Measurements from ENCODE around the gene BBX. TPM values are rescaled to one million over a fixed set of nuclear protein-coding genes. Genes with fewer than 3 reads are reported as not detected.

The BBX gene
- total and polyA plus RNA-seq, 4 donors, result 4.7 to 25.1 (median 20.5) TPM

GRCh38 chr3:107791450-107791849, 268.7 kb downstream of the BBX start:
- Histone ChIP-seq H3K36me3 (ENCODE audit: control insufficient read depth in 4 of 4, insufficient read depth in 3 of 4, low read depth in 1 of 4, low read length in 3 of 4) (peaks cover 0 to 6% (median 2%) of the 10 kb centered on the region in 4 donors), H3K4me1 (ENCODE audit: control insufficient read depth in 4 of 4, insufficient read depth in 4 of 4, low read length in 3 of 4) (peaks cover 0 to 8% (median 3%) of the 10 kb centered on the region in 4 donors), H3K4me3 (ENCODE audit: low read depth in 1 of 3, low read length in 3 of 3) (no peak overlapping the region), H3K9me3 (ENCODE audit: control insufficient read depth in 4 of 4, low read length in 3 of 4) (no peaks in the 10 kb centered on the region), H3K9ac (ENCODE audit: low read depth in 1 of 2, low read length in 2 of 2) (no peak overlapping the region), H3K27me3 (ENCODE audit: control insufficient read depth in 4 of 4, insufficient read depth in 4 of 4, low read length in 3 of 4) (no peaks in the 10 kb centered on the region), H3K27ac (ENCODE audit: low read depth in 1 of 2, low read length in 2 of 2) (no peak overlapping the region)
- 71% methylated on average over 7 of the region's 7 CpGs for WGBS
- no peak for DNase-seq (ENCODE audit: low spot score)
- TF ChIP-seq CTCF (IDR thresholded peaks at IDR 0.05; ENCODE audit: low read depth, low read length, missing input control), result no peak
- TF ChIP-seq YY1 (IDR thresholded peaks at IDR 0.05), result no peak
- TF ChIP-seq ATF3 (IDR thresholded peaks at IDR 0.05), result no peak
- no peak for TF ChIP-seq ZBTB33 (IDR thresholded peaks at IDR 0.05)
- no peak for TF ChIP-seq RXRA (IDR thresholded peaks at IDR 0.05)
- TF ChIP-seq NR2F2 (IDR thresholded peaks at IDR 0.05), result no peak
- TF ChIP-seq GABPA (IDR thresholded peaks at IDR 0.05 in 1 of 2, conservative IDR thresholded peaks at IDR 0.05 in 1 of 2), result no peak
- no peak for TF ChIP-seq TAF1 (conservative IDR thresholded peaks at IDR 0.05)
- no peak for TF ChIP-seq SP1 (IDR thresholded peaks at IDR 0.05)
- TF ChIP-seq HNF4A (conservative IDR thresholded peaks at IDR 0.05), result no peak
- TF ChIP-seq REST (IDR thresholded peaks at IDR 0.05), result no peak
- TF ChIP-seq FOXA2 (IDR thresholded peaks at IDR 0.05), result no peak
- TF ChIP-seq RAD21 (IDR thresholded peaks at IDR 0.05), result no peak

GRCh38 chr3:107794664-107795443, 272.1 kb downstream of the BBX start:
- TF ChIP-seq SP1 (IDR thresholded peaks at IDR 0.05) (no peak), RAD21 (IDR thresholded peaks at IDR 0.05) (peak; percentile 46 to 65)
- no peaks in the 10 kb centered on the region for H3K27me3 ChIP-seq (ENCODE audit: control insufficient read depth in 4 of 4, insufficient read depth in 4 of 4, low read length in 3 of 4)
- peaks cover 3 to 15% (median 4%) of the 10 kb centered on the region in 4 donors for H3K4me1 ChIP-seq (ENCODE audit: control insufficient read depth in 4 of 4, insufficient read depth in 4 of 4, low read length in 3 of 4)
- WGBS, result 90% methylated on average over 8 of the region's 8 CpGs
- H3K9me3 ChIP-seq (ENCODE audit: control insufficient read depth in 4 of 4, low read length in 3 of 4), result no peaks in the 10 kb centered on the region
- H3K36me3 ChIP-seq (ENCODE audit: control insufficient read depth in 4 of 4, insufficient read depth in 3 of 4, low read depth in 1 of 4, low read length in 3 of 4), result peaks cover 0 to 6% (median 2%) of the 10 kb centered on the region in 4 donors
- H3K9ac ChIP-seq (ENCODE audit: low read depth in 1 of 2, low read length in 2 of 2), result no peak overlapping the region
- DNase-seq (ENCODE audit: low spot score), result no peak
- no peak overlapping the region for H3K27ac ChIP-seq (ENCODE audit: low read depth in 1 of 2, low read length in 2 of 2)
- H3K4me3 ChIP-seq (ENCODE audit: low read depth in 1 of 3, low read length in 3 of 3), result no peak overlapping the region
